Measurements from ENCODE around the gene HYAL2.

- TF ChIP-seq, protein P1, sequence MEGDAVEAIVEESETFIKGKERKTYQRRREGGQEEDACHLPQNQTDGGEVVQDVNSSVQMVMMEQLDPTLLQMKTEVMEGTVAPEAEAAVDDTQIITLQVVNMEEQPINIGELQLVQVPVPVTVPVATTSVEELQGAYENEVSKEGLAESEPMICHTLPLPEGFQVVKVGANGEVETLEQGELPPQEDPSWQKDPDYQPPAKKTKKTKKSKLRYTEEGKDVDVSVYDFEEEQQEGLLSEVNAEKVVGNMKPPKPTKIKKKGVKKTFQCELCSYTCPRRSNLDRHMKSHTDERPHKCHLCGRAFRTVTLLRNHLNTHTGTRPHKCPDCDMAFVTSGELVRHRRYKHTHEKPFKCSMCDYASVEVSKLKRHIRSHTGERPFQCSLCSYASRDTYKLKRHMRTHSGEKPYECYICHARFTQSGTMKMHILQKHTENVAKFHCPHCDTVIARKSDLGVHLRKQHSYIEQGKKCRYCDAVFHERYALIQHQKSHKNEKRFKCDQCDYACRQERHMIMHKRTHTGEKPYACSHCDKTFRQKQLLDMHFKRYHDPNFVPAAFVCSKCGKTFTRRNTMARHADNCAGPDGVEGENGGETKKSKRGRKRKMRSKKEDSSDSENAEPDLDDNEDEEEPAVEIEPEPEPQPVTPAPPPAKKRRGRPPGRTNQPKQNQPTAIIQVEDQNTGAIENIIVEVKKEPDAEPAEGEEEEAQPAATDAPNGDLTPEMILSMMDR (IDR thresholded peaks at IDR 0.05) = no peak
- TF ChIP-seq POLR2A (IDR thresholded peaks at IDR 0.05) = no peak
Measured at GRCh38 chr3:50358355-50358910, 35.9 kb upstream of the HYAL2 start.

Measured in uterus (tissue), 2 donors.